Activated effector memory CD4-positive, alpha-beta T cell treated with Interleukin-2 at 50 U/mL for 16 hours (primary cell): ENCODE results near the gene KPNA4.

Experiments
- DNase-seq: peaks from one replicate; pipeline ENCODE4 v3.0.0-alpha.2; 2020

KPNA4 gene

DNA sequence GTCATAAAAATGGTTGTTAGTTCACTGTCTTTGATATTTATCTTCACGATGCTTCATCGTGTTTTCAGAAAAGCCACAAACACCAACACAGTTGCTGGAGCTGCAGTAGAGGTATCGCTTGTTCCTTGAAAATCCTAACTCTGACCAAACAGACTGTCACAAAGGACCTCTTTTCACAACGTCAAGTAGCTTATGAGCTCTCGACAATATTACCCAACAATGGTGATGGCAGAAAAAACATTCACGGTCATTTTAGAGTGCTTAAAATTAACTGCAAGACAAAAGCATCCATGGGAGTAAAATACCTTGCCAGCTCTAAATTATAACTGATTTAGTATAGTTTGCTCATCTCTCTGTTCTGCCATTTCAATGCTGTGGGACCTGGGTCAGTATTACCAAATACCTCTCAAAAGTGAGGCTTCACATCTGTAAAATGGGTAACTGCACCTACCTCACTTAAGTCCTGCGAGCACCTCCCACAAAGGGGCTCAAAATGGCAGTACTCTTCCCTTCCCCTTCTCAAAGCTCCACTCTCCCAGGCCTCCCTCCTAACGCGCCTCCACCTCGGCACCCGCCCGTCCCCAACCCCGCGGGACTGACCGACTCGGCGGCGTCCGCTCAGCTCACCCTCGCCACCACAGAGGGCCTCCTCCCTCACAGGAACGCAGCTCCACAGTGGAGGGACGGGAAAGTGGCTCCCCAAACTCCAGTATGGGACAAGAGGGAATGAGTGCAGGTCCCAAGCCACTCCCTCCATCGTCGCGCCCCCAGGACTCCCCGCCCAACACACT, 116.3 kb downstream of the KPNA4 start:
- no peak for DNase-seq

DNA sequence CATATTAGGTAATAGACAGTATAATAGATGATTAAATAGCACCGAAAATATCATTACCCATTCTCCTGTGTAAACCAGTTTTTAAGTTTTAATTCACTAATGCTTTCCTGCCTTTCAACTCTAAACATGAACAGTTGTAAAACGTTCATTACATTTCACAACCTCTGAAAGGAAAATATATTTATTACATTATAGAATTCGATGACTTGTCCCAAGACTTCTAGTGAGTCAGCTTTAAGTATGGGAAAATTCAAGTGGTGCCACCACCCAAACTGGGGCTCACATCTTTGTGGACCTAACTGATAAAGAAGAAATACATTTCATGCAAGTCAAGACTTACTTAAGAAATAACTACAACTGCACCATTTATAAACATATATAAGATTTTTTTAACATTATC, 117.8 kb downstream of the KPNA4 start:
- no peak for DNase-seq

DNA sequence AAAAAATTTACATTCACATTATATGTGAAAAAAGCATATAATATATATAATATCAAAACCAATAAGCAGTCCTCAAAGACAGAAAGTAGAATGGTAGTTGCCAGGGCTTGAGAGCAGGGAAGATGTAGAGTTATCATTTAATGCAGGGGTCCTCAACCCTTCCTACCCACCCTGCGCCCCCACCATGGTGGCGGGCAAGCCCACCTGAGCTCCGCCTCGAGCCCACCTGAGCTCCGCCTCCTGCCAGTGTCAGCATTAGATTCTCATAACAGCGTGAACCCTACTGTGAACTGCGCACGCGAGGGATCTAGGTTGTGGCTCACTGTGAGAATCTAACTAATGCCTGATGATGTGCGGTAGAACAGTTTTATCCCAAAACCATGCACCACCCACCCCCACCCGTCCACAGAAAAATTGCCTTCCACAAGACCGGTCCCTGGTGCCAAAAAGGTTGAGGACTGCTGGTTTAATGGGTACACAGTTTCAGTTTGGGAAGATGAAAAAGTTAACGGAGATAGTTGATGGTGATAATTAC, 118.8 kb downstream of the KPNA4 start:
- DNase-seq = no peak

DNA sequence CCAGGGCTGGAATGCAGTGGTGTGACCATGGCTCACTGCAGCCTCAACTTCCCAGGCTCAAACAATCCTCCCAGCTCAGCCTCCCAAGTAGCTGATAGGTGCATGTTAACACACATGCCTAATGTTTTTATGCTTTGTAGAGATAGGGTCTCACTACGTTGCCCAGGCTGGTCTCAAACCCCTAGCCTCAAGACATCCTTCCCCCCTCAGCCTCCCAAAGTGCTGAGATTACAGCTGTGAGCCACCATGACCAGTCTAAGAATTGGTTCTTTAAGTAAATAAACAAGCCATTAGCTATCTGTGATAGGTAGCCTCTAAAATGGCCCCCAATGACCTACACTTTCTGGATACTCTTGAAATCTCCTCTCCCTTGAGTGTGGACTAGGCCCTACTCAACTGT, 119.5 kb downstream of the KPNA4 start:
- no peak for DNase-seq
